C1 segment of cervical spinal cord (tissue), 14 donors: Measurements from ENCODE around the gene MAGI1.
"Not testable (repeated sequence)": the region's sequence is repeated elsewhere in the genome, so short reads cannot be mapped to it uniquely, and the experiment has no call there.

ENCODE experiments used
- DNase-seq, 14 donors: peaks; one replicate each; lab custom pipeline; 2025; lab: John Stamatoyannopoulos, UW

The MAGI1 gene

GRCh38 chr3:65535260-65535659, 503.5 kb downstream of the MAGI1 start:
- no peak for DNase-seq

- peak in 1 of 14 donors; percentile 89 for DNase-seq
Observed at GRCh38 chr3:65534805-65535204, 503.9 kb downstream of the MAGI1 start.

- DNase-seq: no peak
Observed at GRCh38 chr3:65532749-65533148, 506.0 kb downstream of the MAGI1 start.

- DNase-seq: peak in 1 of 14 donors; percentile 21
Observed at GRCh38 chr3:65532215-65532614, 506.5 kb downstream of the MAGI1 start.

- DNase-seq: no peak
Observed at GRCh38 chr3:65531499-65531898, 507.2 kb downstream of the MAGI1 start.

GRCh38 chr3:65526656-65527055, 512.1 kb downstream of the MAGI1 start:
- DNase-seq: no peak

GRCh38 chr3:65524584-65524983, 514.1 kb downstream of the MAGI1 start:
- no peak for DNase-seq

GRCh38 chr3:65523878-65524277, 514.8 kb downstream of the MAGI1 start:
- DNase-seq: no peak

GRCh38 chr3:65521032-65521431, 517.7 kb downstream of the MAGI1 start:
- no peak for DNase-seq

GRCh38 chr3:65516998-65517397, 521.7 kb downstream of the MAGI1 start:
- no peak for DNase-seq

- DNase-seq: not testable (repeated sequence)
Observed at GRCh38 chr3:65514317-65514716, 524.4 kb downstream of the MAGI1 start.

- DNase-seq: not testable (repeated sequence)
Observed at GRCh38 chr3:65509423-65509794, 529.3 kb downstream of the MAGI1 start.

- DNase-seq: peak in 1 of 14 donors; percentile 53
Observed at GRCh38 chr3:65508750-65509422, 529.8 kb downstream of the MAGI1 start.

- no peak for DNase-seq
Observed at GRCh38 chr3:65507437-65507836, 531.3 kb downstream of the MAGI1 start.

- no peak for DNase-seq
Observed at GRCh38 chr3:65503776-65504175, 534.9 kb downstream of the MAGI1 start.

- DNase-seq: no peak
Observed at GRCh38 chr3:65502526-65502925, 536.2 kb downstream of the MAGI1 start.

- no peak for DNase-seq
Observed at GRCh38 chr3:65500398-65501306, 538.1 kb downstream of the MAGI1 start.

GRCh38 chr3:65497846-65498245, 540.9 kb downstream of the MAGI1 start:
- DNase-seq: peak in 12 of 14 donors; percentile 9 to 98 (median 42)

GRCh38 chr3:65497236-65497635, 541.5 kb downstream of the MAGI1 start:
- DNase-seq: peak in 1 of 14 donors; percentile 18

- no peak for DNase-seq
Observed at GRCh38 chr3:65493938-65494337, 544.8 kb downstream of the MAGI1 start.

- no peak for DNase-seq
Observed at GRCh38 chr3:65493371-65493882, 545.3 kb downstream of the MAGI1 start.

GRCh38 chr3:65492249-65492648, 546.5 kb downstream of the MAGI1 start:
- DNase-seq: no peak

- no peak for DNase-seq
Observed at GRCh38 chr3:65490114-65490513, 548.6 kb downstream of the MAGI1 start.
